Osteoblast (primary cell): ENCODE measurements around the gene PDYN. TPM values are rescaled to one million over a fixed set of nuclear protein-coding genes. Genes with fewer than 3 reads are reported as not detected.

Source experiments
- DNase-seq: peaks from one replicate; pipeline ENCODE4 v3.0.0; 2011; ENCODE audit warnings: low spot score, mixed read lengths; ENCODE audit not compliant: insufficient read length; ENCODE audit errors: missing footprints
- H2AFZ ChIP-seq: 2 replicates; pipeline ENCODE4 v1.6.0; 2011; ENCODE audit warnings: mild to moderate bottlenecking, low read length
- H3K27ac ChIP-seq: 2 replicates; pipeline ENCODE4 v1.5.1; 2011; ENCODE audit warnings: mild to moderate bottlenecking, low read depth, low read length, moderate library complexity
- H3K27me3 ChIP-seq: 2 replicates; pipeline ENCODE4 v1.6.0; 2012; ENCODE audit warnings: mild to moderate bottlenecking, control low read depth, inconsistent platforms, low read length, moderate library complexity; ENCODE audit not compliant: insufficient read depth
- H3K36me3 ChIP-seq: 2 replicates; pipeline ENCODE4 v1.5.1; 2011; ENCODE audit warnings: mild to moderate bottlenecking, low read length, control low read depth, moderate library complexity; ENCODE audit not compliant: insufficient read depth
- H3K4me1 ChIP-seq: 2 replicates; pipeline ENCODE4 v1.5.1; 2011; ENCODE audit warnings: mild to moderate bottlenecking, low read length, control low read depth, moderate library complexity; ENCODE audit not compliant: insufficient read depth
- H3K4me2 ChIP-seq: 2 replicates; pipeline ENCODE4 v1.6.0; 2011; ENCODE audit warnings: mild to moderate bottlenecking, low read length; ENCODE audit not compliant: insufficient read depth
- H3K4me3 ChIP-seq: fragments of 200-600 bp; sonication (generic); 3 replicates; pipeline ENCODE4 v1.5.1; 2012; ENCODE audit warnings: mild to moderate bottlenecking, low read length, inconsistent platforms; ENCODE audit not compliant: insufficient read depth
- H3K79me2 ChIP-seq: 2 replicates; pipeline ENCODE4 v1.6.0; 2012; ENCODE audit warnings: mild to moderate bottlenecking, low read length, control low read depth, inconsistent platforms; ENCODE audit not compliant: insufficient read depth
- H3K9me3 ChIP-seq: 2 replicates; pipeline ENCODE4 v1.5.1; 2011; ENCODE audit warnings: low read depth, low read length, control low read depth
- H4K20me1 ChIP-seq: 2 replicates; pipeline ENCODE4 v1.6.0; 2012; ENCODE audit warnings: mild to moderate bottlenecking, low read length, control low read depth; ENCODE audit not compliant: insufficient read depth
- total RNA-seq: library from RNA; depleted of rRNA; stranded (reverse); fragments of >200 nt; gene quantifications from 2 replicates; pipeline ENCODE4 v1.2.3, GENCODE V29; 2012
- TF ChIP-seq, protein P1 (sequence below): IDR thresholded peaks from 2 replicates; pipeline ENCODE4 v1.5.1; 2011; ENCODE audit warnings: mild to moderate bottlenecking, low read depth, low read length, moderate library complexity; ENCODE audit errors: extremely low read depth

PDYN gene
- total RNA-seq, 1 donor = not detected

GRCh38 chr20:2000285-2000684 is 6.4 kb upstream of the PDYN start:
- no peak overlapping the region for H3K4me3 ChIP-seq
- H4K20me1 ChIP-seq = no peaks in the 10 kb centered on the region
- no peak overlapping the region for H3K4me2 ChIP-seq
- H3K79me2 ChIP-seq = no peaks in the 10 kb centered on the region
- peaks cover 39% of the 10 kb centered on the region for H3K27me3 ChIP-seq
- H2AFZ ChIP-seq = no peak overlapping the region
- no peaks in the 10 kb centered on the region for H3K4me1 ChIP-seq
- no peak overlapping the region for H3K27ac ChIP-seq
- H3K36me3 ChIP-seq = no peaks in the 10 kb centered on the region
- TF ChIP-seq, protein P1, sequence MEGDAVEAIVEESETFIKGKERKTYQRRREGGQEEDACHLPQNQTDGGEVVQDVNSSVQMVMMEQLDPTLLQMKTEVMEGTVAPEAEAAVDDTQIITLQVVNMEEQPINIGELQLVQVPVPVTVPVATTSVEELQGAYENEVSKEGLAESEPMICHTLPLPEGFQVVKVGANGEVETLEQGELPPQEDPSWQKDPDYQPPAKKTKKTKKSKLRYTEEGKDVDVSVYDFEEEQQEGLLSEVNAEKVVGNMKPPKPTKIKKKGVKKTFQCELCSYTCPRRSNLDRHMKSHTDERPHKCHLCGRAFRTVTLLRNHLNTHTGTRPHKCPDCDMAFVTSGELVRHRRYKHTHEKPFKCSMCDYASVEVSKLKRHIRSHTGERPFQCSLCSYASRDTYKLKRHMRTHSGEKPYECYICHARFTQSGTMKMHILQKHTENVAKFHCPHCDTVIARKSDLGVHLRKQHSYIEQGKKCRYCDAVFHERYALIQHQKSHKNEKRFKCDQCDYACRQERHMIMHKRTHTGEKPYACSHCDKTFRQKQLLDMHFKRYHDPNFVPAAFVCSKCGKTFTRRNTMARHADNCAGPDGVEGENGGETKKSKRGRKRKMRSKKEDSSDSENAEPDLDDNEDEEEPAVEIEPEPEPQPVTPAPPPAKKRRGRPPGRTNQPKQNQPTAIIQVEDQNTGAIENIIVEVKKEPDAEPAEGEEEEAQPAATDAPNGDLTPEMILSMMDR = no peak
- DNase-seq = no peak
- H3K9me3 ChIP-seq = no peaks in the 10 kb centered on the region

- H3K79me2 ChIP-seq = no peaks in the 10 kb centered on the region
- peaks cover 53% of the 10 kb centered on the region for H3K27me3 ChIP-seq
Observed at GRCh38 chr20:1998715-1999114, 4.9 kb upstream of the PDYN start.

GRCh38 chr20:1998193-1998520 is 4.3 kb upstream of the PDYN start:
- Histone ChIP-seq H3K9me3 (no peaks in the 10 kb centered on the region), H3K36me3 (no peaks in the 10 kb centered on the region), H3K4me1 (no peaks in the 10 kb centered on the region), H3K4me3 (no peak overlapping the region), H3K27ac (no peak overlapping the region), H3K4me2 (no peak overlapping the region), H2AFZ (no peak overlapping the region), H3K79me2 (no peaks in the 10 kb centered on the region), H3K27me3 (peaks cover 56% of the 10 kb centered on the region), H4K20me1 (no peaks in the 10 kb centered on the region)
- TF ChIP-seq, protein P1 = no peak
- DNase-seq = no peak

More at GRCh38 chr20:1998715-1999114, 4.9 kb upstream of the PDYN start:
- Histone ChIP-seq H3K27ac (no peak overlapping the region), H2AFZ (no peak overlapping the region), H3K4me2 (no peak overlapping the region), H3K9me3 (no peaks in the 10 kb centered on the region), H4K20me1 (no peaks in the 10 kb centered on the region), H3K4me3 (no peak overlapping the region), H3K36me3 (no peaks in the 10 kb centered on the region), H3K4me1 (no peaks in the 10 kb centered on the region)
- DNase-seq = no peak
- TF ChIP-seq, protein P1 = no peak

GRCh38 chr20:1997483-1998192 is 3.8 kb upstream of the PDYN start:
- H3K9me3 ChIP-seq = no peaks in the 10 kb centered on the region
- no peaks in the 10 kb centered on the region for H4K20me1 ChIP-seq
- H2AFZ ChIP-seq = no peak overlapping the region
- DNase-seq = no peak
- TF ChIP-seq, protein P1 = no peak
- H3K4me3 ChIP-seq = no peak overlapping the region
- H3K36me3 ChIP-seq = no peaks in the 10 kb centered on the region
- no peaks in the 10 kb centered on the region for H3K4me1 ChIP-seq
- H3K79me2 ChIP-seq = no peaks in the 10 kb centered on the region
- peaks cover 61% of the 10 kb centered on the region for H3K27me3 ChIP-seq
- H3K4me2 ChIP-seq = no peak overlapping the region
- no peak overlapping the region for H3K27ac ChIP-seq
